ENCODE results near the gene PEX26. TPM values are rescaled to one million over a fixed set of nuclear protein-coding genes. Genes with fewer than 3 reads are reported as not detected.
A peak's percentile ranks its signal among the peaks of the same experiment; 100 is the strongest.

PEX26 gene
- total RNA-seq, 2 donors from 2014 or later: 43.1 to 45.7 TPM

- DNase-seq: no peak
- peaks cover 3% of the 10 kb centered on the region for H3K9me3 ChIP-seq (ENCODE audit: control insufficient read depth, low read length)
- no peak overlapping the region for H3K27ac ChIP-seq (ENCODE audit: low read depth, low read length)
- peaks cover 5% of the 10 kb centered on the region for H3K36me3 Mint-ChIP-seq (ENCODE audit: low read depth)
- peaks cover 23% of the 10 kb centered on the region for H3K9me3 Mint-ChIP-seq
- H3K27me3 Mint-ChIP-seq (ENCODE audit: insufficient read depth): peaks cover 61% of the 10 kb centered on the region
- no peak overlapping the region for H3K4me3 Mint-ChIP-seq
- no peak overlapping the region for H3K27ac Mint-ChIP-seq
- H3K9ac ChIP-seq (ENCODE audit: extremely low read depth, low read length, poor library complexity, severe bottlenecking): no peak overlapping the region
- peaks cover 3% of the 10 kb centered on the region for H3K4me1 Mint-ChIP-seq
- H3K27me3 ChIP-seq (ENCODE audit: control insufficient read depth, insufficient read depth, low read length, poor library complexity, severe bottlenecking): peaks cover 34% of the 10 kb centered on the region
- WGBS, 2 experiments (ENCODE audit: insufficient coverage in 1 of 2, insufficient read length in 1 of 2): 91 to 100% methylated on average over 2 to 3 of the region's 3 CpGs
- H3K4me3 ChIP-seq (ENCODE audit: low read length): no peak overlapping the region
- TF ChIP-seq CTCF (conservative IDR thresholded peaks at IDR 0.05): no peak
- H3K4me1 ChIP-seq (ENCODE audit: control insufficient read depth, insufficient read depth, low read length): no peaks in the 10 kb centered on the region
- no peaks in the 10 kb centered on the region for H3K36me3 ChIP-seq (ENCODE audit: control insufficient read depth, insufficient read depth, low read length)
Measured at GRCh38 chr22:18108187-18108586, 30.4 kb downstream of the PEX26 start.

GRCh38 chr22:18109410-18110193 lies 31.8 kb downstream of the PEX26 start:
- no peak overlapping the region for H3K9ac ChIP-seq (ENCODE audit: extremely low read depth, low read length, poor library complexity, severe bottlenecking)
- Mint-ChIP-seq H3K27ac (no peak overlapping the region), H3K27me3 (ENCODE audit: insufficient read depth) (peaks cover 64% of the 10 kb centered on the region), H3K4me3 (peak overlapping the region; percentile 49), H3K36me3 (ENCODE audit: low read depth) (peaks cover 3% of the 10 kb centered on the region), H3K4me1 (peaks cover 3% of the 10 kb centered on the region), H3K9me3 (peaks cover 23% of the 10 kb centered on the region)
- no peaks in the 10 kb centered on the region for H3K4me1 ChIP-seq (ENCODE audit: control insufficient read depth, insufficient read depth, low read length)
- peaks cover 3% of the 10 kb centered on the region for H3K9me3 ChIP-seq (ENCODE audit: control insufficient read depth, low read length)
- no peak overlapping the region for H3K27ac ChIP-seq (ENCODE audit: low read depth, low read length)
- WGBS, 2 experiments (ENCODE audit: insufficient coverage in 1 of 2, insufficient read length in 1 of 2): 67 to 69% methylated on average over 12 to 14 of the region's 14 CpGs
- H3K4me3 ChIP-seq (ENCODE audit: low read length): no peak overlapping the region
- no peak for TF ChIP-seq CTCF (conservative IDR thresholded peaks at IDR 0.05)
- peaks cover 34% of the 10 kb centered on the region for H3K27me3 ChIP-seq (ENCODE audit: control insufficient read depth, insufficient read depth, low read length, poor library complexity, severe bottlenecking)
- H3K36me3 ChIP-seq (ENCODE audit: control insufficient read depth, insufficient read depth, low read length): no peaks in the 10 kb centered on the region
- DNase-seq: no peak

GRCh38 chr22:18110194-18110953 lies 32.6 kb downstream of the PEX26 start, which contains the start of gene TUBA8:
Gene TUBA8, plus strand, starts transcription at chr22:18110809. Its CDS starts 57 bp downstream, at chr22:18110866.
- Mint-ChIP-seq H3K9me3 (peaks cover 23% of the 10 kb centered on the region), H3K4me3 (peak within 1 kb of the TSS; percentile 49), H3K4me1 (peaks cover 3% of the 10 kb centered on the region), H3K27me3 (ENCODE audit: insufficient read depth) (peaks cover 64% of the 10 kb centered on the region), H3K27ac (no peak within 1 kb of the TSS), H3K36me3 (ENCODE audit: low read depth) (peaks cover 3% of the 10 kb centered on the region)
- WGBS, 2 experiments (ENCODE audit: insufficient coverage in 1 of 2, insufficient read length in 1 of 2): 8 to 20% methylated on average over 17 to 72 of the region's 72 CpGs
- peak; percentile 81 for DNase-seq
- peaks cover 34% of the 10 kb centered on the region for H3K27me3 ChIP-seq (ENCODE audit: control insufficient read depth, insufficient read depth, low read length, poor library complexity, severe bottlenecking)
- H3K9me3 ChIP-seq (ENCODE audit: control insufficient read depth, low read length): peaks cover 3% of the 10 kb centered on the region
- no peaks in the 10 kb centered on the region for H3K4me1 ChIP-seq (ENCODE audit: control insufficient read depth, insufficient read depth, low read length)
- H3K36me3 ChIP-seq (ENCODE audit: control insufficient read depth, insufficient read depth, low read length): no peaks in the 10 kb centered on the region
- no peak within 1 kb of the TSS for H3K27ac ChIP-seq (ENCODE audit: low read depth, low read length)
- H3K4me3 ChIP-seq (ENCODE audit: low read length): no peak within 1 kb of the TSS
- no peak within 1 kb of the TSS for H3K9ac ChIP-seq (ENCODE audit: extremely low read depth, low read length, poor library complexity, severe bottlenecking)
- TF ChIP-seq CTCF (conservative IDR thresholded peaks at IDR 0.05): no peak

Measured in endodermal cell (in vitro differentiated cells).